Left lobe of liver (tissue), 2 donors: ENCODE data around the gene SLC35F1. TPM values are rescaled to one million over a fixed set of nuclear protein-coding genes. Genes with fewer than 3 reads are reported as not detected.
"Not testable (repeated sequence)": the region's sequence is repeated elsewhere in the genome, so short reads cannot be mapped to it uniquely, and the experiment has no call there.

Source experiments
- ATAC-seq: fragments of 200-7000 bp; cut with Tn5 transposase; one replicate; pipeline ENCODE4 v1.9.1; 2020; ENCODE audit warnings: mild to moderate bottlenecking, moderate library complexity
- DNase-seq: peaks from one replicate; pipeline ENCODE4 v3.0.0-alpha.2; 2020; ENCODE audit warnings: low spot score
- total RNA-seq: library from RNA; stranded (reverse); gene quantifications from one replicate; pipeline ENCODE4 v1.2.1, GENCODE V29; 2021
- donor health status: DM: no; HTN: no; CAD: no; lungs with moderate emphysema.
- donor health status: DM: no; HTN: yes; CAD: no.

The SLC35F1 gene
- total RNA-seq, 1 donor from 2014 or later = not detected

DNA sequence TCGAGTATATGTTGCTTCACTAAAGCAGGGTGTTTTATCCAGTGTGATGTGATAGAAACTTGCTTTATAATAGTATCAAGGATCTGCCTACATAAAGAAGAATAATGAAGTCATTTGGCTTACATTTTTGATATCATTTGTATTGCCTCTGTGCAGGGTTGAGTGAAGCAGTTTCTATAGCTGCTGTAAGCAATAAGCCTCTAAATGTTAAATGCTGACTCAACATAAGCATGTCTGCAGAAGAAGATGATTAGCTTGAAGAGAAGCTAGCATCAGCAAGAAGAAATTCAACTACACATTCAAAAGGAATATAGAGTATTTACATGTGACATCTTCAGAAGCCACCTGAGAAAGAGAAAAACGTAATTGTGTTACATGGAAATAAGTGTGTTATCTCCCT lies 17.6 kb downstream of the SLC35F1 start:
- ATAC-seq = no peak
- DNase-seq = no peak

DNA sequence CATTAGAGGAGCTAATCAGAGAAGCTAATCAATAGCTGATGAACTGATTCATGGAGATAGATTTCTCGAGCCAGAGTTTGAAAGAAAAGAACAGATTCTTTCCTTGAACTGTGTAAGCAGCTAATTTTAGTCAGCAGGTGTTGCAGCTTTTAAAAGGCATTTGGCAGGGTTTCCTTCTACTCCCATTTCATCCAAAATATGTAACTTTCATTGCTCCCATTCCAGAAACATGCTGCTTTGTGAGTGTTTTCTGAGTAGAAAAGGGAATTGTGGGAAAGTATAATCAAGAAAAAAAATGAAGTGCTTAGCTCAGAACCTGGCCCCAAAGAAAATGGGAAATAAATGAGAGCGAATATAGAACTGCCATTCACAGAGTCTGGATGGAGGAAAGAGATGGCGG lies 20.8 kb downstream of the SLC35F1 start:
- ATAC-seq (no peak), DNase-seq (no peak)

DNA sequence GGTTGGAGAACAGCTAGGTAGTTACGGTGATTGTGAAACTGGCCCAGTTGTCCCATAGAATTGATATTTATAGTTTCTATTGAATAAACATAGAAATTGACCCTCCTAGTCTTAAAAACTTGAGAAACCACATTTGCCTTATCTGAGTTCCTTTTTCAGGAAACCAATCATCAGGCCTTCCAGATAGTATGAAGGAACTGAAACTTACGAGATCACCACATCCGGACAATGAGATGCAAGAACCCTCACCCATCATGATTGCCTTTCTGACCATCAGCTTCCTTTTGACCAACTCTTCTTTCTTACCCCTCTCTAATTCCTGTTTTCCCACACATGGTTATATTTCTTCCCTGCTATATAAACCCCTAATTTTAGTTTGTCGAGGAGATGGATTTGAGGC lies 21.8 kb downstream of the SLC35F1 start:
- ATAC-seq = no peak
- DNase-seq = no peak

DNA sequence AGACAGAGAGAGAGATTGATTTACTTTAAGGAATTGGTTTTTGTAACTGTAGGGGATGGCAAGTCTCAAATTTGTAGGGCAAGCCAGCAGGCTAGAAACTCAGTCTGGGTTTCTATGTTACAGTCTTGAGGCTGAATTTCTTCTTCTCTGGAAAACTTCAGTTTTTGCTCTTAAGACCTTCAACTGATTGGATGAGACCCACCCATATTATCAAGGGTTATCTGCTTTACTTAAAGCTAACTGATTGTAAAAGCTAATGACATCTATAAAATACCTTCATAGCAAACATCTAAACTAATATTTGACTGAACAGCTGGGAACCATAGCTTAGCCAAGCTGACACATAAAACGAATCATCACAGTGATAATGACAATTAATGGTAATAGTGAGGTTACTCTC lies 22.4 kb downstream of the SLC35F1 start:
- no peak for ATAC-seq

DNA sequence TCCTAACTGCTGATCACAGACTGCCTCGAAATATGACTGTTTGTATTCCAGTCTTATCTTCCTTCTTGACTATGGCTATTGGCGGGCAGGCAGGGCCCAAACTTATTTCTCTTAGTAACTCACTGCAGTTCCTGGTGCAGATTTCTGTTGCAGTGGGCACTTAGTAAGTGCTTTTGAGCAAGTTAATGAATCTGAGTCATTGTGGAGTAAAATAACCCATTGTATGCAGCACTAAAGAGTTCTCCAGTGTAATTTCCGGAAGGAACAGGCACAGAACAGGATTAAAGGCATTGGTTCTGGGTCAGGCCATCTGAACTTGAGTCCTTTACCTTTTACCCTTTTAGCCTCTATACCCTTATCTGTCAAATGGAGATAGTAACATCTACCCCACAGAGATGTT lies 23.6 kb downstream of the SLC35F1 start:
- no peak for ATAC-seq
- DNase-seq = no peak

More for the DNA sequence above, 22.4 kb downstream of the SLC35F1 start:
- no peak for DNase-seq

DNA sequence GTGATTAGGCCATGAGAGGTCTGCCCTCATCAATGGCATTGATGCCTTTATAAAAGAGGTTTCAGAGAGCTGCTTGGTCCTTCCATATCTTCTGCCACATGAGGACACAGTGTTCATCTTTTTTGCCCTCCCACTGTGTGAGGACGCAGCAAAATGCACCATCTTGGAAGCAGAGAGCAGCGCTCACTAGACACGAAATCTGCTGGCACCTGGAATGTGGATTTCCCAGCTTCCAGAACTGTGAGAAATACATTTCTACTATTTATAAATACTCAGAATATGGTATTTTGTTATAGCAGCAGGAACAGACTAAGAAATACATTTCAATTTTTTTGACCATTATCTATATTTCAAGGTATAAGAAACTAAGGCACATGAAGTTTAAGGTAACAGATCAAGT lies 24.9 kb downstream of the SLC35F1 start:
- no peak for ATAC-seq
- DNase-seq = no peak

DNA sequence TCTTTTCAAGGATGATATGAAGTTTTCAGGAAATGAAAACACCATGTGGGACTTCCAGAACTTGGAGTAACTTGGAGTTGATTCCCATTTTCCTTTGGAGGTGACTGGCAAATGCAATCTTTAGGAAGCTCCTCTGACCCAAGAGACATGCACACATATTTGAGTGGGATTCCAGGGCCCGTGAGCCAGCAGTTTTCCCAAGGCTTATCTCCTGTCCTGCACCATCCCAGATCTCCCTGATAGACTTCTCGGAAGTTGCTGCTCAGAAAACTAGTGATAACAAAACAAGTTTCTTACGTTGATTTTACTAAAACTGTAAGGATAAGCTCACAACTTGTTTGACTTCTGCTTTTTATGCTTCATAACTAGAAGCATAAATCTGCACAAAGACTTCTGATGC lies 25.6 kb downstream of the SLC35F1 start:
- no peak for ATAC-seq
- DNase-seq = no peak

DNA sequence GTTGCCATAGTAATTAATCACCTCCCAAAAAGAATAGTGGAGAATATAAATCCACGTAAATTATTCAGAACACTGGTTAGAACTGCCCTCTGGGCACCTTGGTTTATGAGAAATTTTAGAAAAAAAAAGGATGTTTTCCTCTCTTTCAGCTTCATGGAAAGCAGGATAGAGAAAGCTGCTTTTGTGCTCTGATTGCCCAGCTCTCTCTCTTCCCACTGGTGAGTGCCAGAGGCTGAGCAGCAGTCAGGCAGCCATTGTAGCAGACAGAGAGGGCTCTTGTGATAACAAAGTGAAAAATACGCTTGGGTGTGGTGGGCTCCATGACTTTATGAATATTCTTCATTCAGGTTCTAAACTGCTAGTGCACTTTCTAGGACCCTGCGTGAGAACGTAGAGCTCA lies 26.4 kb downstream of the SLC35F1 start:
- DNase-seq (no peak), ATAC-seq (no peak)

DNA sequence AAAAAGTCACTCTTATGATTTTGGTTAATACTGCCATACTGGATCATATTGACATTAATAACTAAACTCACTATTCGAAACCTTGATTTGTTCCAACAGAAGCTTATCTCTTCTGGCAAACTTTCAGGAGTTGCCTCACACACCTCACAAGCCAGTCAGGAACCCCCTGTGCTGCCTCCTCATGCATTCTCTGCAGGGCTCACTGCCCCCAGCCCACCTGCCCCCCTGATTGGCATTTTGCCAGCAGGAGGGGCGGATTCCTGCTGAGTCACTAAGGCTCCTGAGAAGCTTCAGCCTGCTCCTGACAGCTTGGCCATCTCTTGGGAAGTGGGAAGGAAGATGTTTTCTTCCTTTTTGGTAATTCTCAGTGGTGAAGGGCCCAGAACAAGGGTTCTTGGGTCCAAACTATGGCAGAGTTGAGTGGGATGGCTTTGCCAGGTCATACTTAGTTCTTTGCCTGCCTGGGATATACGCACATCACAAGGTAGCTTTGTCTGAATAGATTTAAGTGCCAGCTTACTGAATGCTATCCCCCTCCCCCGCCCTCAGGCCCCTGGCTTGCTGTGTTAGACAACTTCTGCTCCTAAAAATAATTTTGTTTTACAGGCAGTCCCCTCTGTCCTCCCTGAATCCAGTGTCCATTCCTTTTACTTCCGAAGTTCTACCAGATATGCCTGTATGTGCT lies 31.4 kb downstream of the SLC35F1 start:
- ATAC-seq (no peak), DNase-seq (no peak)

DNA sequence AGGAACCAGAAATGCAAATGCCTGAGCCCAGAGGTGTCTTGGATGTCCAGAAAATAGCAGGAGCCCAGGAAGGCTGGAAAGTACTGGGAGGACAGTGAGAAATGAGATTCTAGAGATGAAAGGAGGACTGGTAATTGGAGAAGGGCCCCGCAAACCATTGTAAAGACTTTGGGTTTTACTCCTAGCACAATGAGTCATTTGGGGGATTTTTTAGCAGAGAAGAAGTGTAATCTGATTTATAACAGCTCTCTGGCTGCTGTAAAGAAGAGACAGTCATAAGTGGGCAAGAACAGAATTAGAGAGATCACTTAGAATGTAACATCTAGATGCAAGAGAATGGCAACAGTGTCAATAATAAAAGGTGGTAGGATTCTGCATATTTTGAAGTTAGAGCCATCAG lies 40.2 kb downstream of the SLC35F1 start:
- ATAC-seq (no peak), DNase-seq (no peak)

DNA sequence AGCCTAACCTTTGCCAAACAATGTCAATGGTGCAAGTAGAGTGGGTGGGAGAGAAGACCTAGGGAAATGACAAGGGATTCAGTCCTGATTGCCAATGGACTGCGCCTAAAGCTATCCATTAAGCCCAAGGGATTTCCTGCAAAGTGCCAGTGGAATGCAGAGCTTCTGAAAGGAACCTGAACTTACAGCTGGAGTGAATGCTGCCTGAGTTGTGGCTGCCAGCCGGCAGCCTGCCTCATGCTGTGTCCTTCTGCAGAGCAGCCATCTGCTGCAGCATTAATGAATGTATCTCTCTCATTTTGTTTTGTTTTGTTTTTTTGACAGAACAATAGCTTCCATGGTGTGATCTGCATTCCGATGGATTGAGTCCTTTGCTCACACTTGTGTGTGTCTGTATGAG lies 44.7 kb downstream of the SLC35F1 start:
- DNase-seq (no peak), ATAC-seq (no peak)

DNA sequence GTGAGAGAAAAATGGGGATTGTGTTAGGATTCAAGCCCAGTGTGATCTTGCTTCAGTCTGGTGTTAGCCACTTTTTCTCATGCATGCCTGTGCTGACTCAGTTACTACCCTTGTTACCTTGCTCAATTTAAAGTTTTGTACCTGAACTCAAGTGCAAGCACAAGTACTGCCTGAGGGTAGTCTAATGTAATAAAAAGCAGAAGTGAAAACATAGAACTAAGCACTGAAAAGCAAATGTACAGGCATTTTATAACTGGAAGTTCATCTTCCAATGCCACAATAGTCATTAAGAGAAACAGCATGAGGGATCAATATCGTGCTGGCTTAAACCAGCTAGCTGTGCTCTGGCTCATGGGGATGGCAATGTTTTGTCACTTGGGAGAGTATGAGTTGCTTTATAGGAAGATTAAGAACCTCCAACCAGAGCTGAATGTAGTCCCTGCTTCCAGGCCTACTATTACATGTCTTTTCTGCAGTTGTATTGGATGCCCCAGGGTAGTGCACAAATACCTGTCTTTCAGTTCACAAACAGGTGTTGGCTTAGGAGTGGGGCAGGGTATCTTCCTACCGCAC lies 48.7 kb downstream of the SLC35F1 start:
- no peak for ATAC-seq
- no peak for DNase-seq

DNA sequence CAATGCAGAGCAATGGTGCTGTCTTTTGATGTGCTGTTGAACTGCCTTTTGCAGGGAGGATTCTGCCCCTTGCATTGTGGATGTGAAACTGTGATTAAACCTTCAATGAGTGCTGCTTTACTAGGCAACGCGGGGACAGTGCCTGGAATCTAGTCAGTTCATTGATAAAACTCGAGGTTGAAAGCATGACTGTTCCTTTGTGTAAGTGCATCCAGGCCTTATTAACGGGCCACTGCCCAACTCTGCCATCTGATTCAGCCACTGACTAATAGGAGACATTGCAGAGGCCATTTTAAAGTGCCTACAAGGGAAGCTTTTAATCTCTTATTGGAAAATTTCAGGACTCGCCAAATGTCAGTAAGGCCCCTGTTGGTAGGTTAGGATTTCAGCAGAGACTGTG lies 49.3 kb downstream of the SLC35F1 start:
- no peak for DNase-seq
- no peak for ATAC-seq

DNA sequence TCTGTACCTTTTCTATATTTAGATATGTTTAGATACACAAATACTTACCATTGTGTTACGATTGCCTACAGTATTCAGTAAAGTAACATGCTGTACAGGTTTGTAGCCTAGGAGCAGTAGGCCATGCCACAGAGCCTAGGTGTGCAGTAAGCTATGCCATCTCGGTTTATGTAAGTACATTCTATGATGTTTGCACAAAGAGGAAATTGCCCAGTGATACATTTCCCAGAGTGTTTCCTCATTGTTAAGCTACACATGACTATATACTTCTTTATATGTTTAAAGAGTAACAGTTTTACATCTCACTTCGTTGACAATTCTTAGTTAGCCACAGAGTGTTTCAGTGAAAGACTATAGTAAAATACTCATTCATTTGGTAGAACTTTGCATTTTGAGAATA lies 51.5 kb downstream of the SLC35F1 start:
- no peak for ATAC-seq
- no peak for DNase-seq

DNA sequence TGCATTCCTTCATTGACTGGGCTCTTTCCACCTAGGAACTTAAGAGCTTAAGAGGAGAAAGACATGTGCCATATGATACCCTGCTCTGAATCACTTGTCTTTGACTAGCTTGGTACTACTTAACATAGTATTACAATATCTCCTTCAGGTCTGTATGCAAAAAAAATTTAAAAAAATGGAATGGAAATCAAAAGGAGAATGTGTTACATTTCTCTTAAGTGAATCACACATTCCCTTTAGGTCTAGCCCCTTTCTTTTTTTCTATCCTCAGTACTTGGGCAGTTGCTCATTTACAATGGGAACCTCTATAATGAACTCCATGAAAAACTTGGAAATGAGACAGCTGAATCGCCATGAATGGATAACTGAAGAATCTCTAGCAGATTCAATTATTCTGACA lies 53.8 kb downstream of the SLC35F1 start:
- ATAC-seq = no peak
- no peak for DNase-seq

DNA sequence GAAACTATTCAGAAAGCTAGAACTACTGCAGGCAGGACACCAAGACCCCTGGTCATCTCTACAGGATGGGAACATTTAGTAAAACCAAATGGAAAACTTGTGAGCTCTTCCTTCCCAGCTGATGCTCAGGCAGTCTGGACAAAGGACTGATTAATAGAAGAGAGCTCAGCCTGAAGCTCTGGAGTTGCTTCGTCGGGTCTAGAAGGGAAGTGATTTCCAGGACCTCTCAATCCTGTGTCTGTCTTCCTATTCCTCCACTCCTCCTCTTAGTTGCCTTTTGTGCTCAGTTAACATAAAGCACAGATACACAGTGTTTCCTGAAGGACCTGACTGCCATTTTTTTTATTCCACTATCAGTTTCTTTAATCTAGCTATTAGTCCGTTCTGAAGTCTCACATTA lies 54.2 kb downstream of the SLC35F1 start:
- DNase-seq (no peak), ATAC-seq (no peak)

DNA sequence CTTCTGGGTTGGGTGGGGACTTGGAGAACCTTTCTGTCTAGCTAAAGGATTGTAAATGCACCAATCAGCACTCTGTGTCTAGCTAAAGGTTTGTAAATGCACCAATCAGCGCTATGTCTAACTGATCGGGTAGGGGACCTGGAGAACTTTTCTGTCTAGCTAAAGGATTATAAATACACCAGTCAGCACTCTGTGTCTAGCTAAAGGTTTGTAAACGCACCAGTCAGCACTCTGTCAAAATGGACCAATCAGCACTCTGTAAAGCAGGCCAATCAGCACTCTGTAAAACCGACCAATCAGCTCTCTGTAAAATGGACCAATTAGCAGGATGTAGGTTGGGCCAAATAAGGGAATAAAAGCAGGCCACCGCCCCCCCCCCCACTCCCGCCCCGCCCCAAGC lies 58.7 kb downstream of the SLC35F1 start:
- ATAC-seq, DNase-seq: not testable (repeated sequence)

DNA sequence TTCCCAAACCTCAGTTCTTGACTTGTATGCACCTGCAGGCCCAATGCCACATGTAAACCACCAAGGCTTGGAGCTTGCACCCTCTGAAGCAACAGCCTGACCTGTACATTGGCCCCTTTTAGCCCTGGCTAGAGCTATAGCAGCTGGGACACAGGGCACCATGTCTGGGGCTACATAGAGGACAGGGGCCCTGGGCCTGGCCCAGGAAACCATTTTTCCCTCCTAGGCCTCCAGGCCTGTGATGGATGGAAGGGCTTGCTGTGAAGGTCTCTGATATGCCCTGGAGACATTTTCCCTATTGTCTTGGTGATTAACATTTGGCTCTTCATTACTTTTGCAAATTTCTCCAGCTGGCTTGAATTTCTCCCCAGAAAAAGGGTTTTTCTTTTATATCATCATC lies 64.6 kb downstream of the SLC35F1 start:
- no peak for ATAC-seq
- no peak for DNase-seq

DNA sequence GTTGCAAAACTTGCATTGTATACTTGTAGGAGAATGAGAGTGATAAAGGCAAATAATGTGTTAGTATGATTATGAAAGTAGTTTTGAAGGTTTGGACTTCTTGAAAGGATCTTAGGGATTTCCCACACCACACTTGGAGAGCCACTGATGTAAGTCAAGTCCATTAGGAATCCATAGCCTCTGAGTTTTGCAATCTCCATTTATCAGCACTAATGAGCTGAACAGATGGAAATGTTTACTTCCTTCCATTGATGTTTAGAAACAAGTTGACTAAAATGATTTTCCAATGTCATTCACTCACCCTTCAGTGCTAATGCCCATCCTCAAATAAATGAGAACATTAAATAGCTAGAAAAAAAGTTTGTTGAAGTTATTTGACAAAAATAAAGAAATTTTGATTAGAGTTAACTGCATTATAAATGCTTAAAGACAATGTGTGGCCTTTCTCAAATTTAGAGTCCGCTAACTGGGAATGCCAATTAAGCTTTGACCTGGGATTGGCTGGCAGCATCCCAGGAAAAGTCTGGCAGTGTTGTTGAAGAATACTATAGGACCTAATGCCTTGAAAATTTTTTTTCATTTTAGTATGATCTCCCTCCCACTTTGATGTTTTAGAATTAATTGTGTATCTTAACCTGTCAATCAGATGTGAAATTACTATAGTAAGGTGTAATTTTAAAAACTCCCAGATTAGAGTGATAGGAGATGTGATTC lies 68.0 kb downstream of the SLC35F1 start:
- DNase-seq (no peak), ATAC-seq (no peak)

DNA sequence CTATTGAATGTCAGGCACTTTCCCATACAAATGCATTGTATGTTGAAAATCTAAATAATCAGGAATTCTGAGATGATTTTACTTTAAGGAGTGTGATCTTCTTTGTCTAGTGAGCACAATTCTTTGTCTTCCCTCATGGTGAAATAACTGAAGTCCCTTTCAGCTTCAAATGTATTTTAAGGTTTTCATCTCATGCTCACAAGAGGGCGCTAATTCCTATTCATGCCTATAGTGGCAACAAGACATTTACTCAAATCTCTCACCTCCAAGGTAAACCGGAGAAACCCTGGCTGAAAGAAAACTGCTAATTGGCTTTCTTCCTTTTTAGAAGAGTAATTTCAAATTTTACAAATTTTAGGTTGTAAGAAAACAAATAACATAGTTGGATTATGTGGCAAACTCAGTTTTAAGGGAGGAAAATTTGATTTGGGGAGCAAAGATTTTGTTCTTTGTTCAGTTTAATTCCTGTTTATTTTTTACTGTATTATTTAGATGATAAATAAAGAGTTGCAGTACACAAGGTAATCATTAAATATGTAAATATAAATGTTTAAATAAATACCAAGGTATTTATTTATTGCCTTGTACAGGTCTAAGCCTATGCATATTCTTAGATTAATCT lies 69.1 kb downstream of the SLC35F1 start:
- DNase-seq = no peak
- ATAC-seq = peak; percentile 74

DNA sequence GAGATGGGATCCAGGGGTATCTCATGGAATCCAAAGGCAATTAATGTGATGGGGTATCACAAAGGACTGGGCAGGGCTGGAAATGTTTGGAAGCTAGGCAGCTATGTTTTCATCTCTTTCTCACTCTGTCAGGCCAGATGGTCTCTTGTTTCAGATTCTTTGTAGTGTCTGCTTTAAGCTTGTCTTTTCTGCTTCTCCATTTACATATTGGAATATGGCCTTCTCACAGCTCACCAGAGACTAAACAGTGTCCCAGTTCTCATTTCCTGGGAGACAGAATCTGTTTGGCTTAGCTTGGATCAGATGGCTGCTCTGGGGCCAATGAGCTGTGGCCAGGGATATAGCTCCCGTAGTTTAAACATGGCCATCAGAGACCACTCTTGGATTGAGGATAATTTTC lies 78.9 kb downstream of the SLC35F1 start:
- ATAC-seq = no peak
- DNase-seq = no peak

DNA sequence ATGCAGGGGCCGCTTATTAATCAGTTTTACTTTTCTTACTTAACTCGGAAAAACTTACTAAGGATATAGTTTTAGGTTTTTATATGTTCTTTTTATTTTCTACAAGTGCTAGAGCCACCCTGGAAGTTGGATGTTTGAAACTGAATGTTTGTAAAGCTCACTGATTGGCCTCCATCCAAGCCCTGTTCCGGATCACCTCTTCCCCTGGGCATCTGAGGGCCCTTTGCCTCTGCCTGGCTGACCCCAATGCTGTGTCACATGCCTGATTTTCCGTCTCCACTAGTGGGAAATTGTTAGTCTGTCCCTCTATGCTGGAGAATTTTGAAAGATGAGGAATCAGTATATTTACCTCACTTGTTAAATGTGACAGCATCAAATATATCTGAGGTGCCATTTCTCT lies 79.3 kb downstream of the SLC35F1 start:
- ATAC-seq = no peak
- no peak for DNase-seq
